Measurements from ENCODE around the gene MGAT5. TPM values are rescaled to one million over a fixed set of nuclear protein-coding genes. Genes with fewer than 3 reads are reported as not detected.

The MGAT5 gene
- total RNA-seq, 1 experiment from 2014 or later: 34.0 TPM

- no peaks in the 10 kb centered on the region for H4K20me1 ChIP-seq (ENCODE audit: insufficient read depth)
- H3K9me3 ChIP-seq (ENCODE audit: control insufficient read depth in 1 of 2, insufficient read depth in 1 of 2, low read depth in 1 of 2, low read length in 2 of 2): no peaks in the 10 kb centered on the region
- BruUV-seq (replicated peaks): no TSS peak
- no peak overlapping the region for H3K4me3 ChIP-seq (replicated peaks in 1 of 2; ENCODE audit: low read depth in 1 of 2, low read length in 2 of 2)
- intact Hi-C loops (cut with micrococcal nuclease): no loop called here
- ChIA-PET CTCF (no interaction called here), RAD21 (ENCODE audit: low non-redundant PET in 1 of 2, low total read pairs in 2 of 2, uncharacterized antibody in 2 of 2, unreplicated experiment in 2 of 2) (no interaction called here), POLR2A (no interaction called here)
- H3K4me2 ChIP-seq (ENCODE audit: low read length): no peak overlapping the region
- no peak overlapping the region for H2AFZ ChIP-seq (ENCODE audit: low read depth, low read length, poor library complexity, severe bottlenecking)
- no peak overlapping the region for H3K27ac ChIP-seq (ENCODE audit: low read depth, low read length)
- no peaks in the 10 kb centered on the region for H3K36me3 ChIP-seq (ENCODE audit: control insufficient read depth in 1 of 2, insufficient read depth in 2 of 2, low read length in 2 of 2)
- H3K9me2 ChIP-seq (ENCODE audit: insufficient read depth): no peaks in the 10 kb centered on the region
- H3K9ac ChIP-seq (ENCODE audit: low read length): no peak overlapping the region
- no peaks in the 10 kb centered on the region for H3K27me3 ChIP-seq (ENCODE audit: insufficient read depth, low read length)
- no peaks in the 10 kb centered on the region for H3K4me1 ChIP-seq (ENCODE audit: control insufficient read depth in 1 of 2, insufficient read depth in 2 of 2, low read length in 2 of 2)
- no peaks in the 10 kb centered on the region; the same call in 1 of the 2 replicates for H3K79me2 ChIP-seq (ENCODE audit: insufficient read depth, low read length)
- TF ChIP-seq ZNF274 (IDR thresholded peaks at IDR 0.05; ENCODE audit: low read depth, low read length) (no peak), ZBTB33 (IDR thresholded peaks at IDR 0.05; ENCODE audit: extremely low read depth, insufficient replicate concordance, low read length) (no peak), EZH2 (IDR thresholded peaks at IDR 0.05) (no peak), ATF3 (IDR thresholded peaks at IDR 0.05) (no peak), ZFX (IDR thresholded peaks at IDR 0.05) (no peak), MAX (IDR thresholded peaks at IDR 0.05) (no peak), SP1 (IDR thresholded peaks at IDR 0.05; ENCODE audit: low read depth) (no peak)
- TF ChIP-seq, protein P1, sequence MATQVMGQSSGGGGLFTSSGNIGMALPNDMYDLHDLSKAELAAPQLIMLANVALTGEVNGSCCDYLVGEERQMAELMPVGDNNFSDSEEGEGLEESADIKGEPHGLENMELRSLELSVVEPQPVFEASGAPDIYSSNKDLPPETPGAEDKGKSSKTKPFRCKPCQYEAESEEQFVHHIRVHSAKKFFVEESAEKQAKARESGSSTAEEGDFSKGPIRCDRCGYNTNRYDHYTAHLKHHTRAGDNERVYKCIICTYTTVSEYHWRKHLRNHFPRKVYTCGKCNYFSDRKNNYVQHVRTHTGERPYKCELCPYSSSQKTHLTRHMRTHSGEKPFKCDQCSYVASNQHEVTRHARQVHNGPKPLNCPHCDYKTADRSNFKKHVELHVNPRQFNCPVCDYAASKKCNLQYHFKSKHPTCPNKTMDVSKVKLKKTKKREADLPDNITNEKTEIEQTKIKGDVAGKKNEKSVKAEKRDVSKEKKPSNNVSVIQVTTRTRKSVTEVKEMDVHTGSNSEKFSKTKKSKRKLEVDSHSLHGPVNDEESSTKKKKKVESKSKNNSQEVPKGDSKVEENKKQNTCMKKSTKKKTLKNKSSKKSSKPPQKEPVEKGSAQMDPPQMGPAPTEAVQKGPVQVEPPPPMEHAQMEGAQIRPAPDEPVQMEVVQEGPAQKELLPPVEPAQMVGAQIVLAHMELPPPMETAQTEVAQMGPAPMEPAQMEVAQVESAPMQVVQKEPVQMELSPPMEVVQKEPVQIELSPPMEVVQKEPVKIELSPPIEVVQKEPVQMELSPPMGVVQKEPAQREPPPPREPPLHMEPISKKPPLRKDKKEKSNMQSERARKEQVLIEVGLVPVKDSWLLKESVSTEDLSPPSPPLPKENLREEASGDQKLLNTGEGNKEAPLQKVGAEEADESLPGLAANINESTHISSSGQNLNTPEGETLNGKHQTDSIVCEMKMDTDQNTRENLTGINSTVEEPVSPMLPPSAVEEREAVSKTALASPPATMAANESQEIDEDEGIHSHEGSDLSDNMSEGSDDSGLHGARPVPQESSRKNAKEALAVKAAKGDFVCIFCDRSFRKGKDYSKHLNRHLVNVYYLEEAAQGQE (IDR thresholded peaks at IDR 0.05; ENCODE audit: low read depth): no peak
- DNase-seq (ENCODE audit: low read depth, low spot score) (no peak), ATAC-seq (no peak)
Observed at GRCh38 chr2:134252092-134252750, 1.7 kb upstream of the MGAT5 start.

Measured in HCT116 (cell line).